Hippocampal formation (tissue), 2 donors: Measurements from ENCODE around the gene FNDC3B.
A peak's percentile ranks its signal among the peaks of the same experiment; 100 is the strongest.
"Not testable (repeated sequence)": the region's sequence is repeated elsewhere in the genome, so short reads cannot be mapped to it uniquely, and the experiment has no call there.

ENCODE experiments used
- DNase-seq, 2 donors: peaks; one replicate each; lab custom pipeline; 2025; lab: John Stamatoyannopoulos, UW

FNDC3B gene

GRCh38 chr3:172031996-172032395 is 7.4 kb upstream of the FNDC3B start:
- no peak for DNase-seq

- no peak for DNase-seq
Observed at GRCh38 chr3:172033396-172033795, 6.0 kb upstream of the FNDC3B start.

GRCh38 chr3:172034786-172035685 is 4.3 kb upstream of the FNDC3B start:
- DNase-seq: no peak

- no peak for DNase-seq
Observed at GRCh38 chr3:172036541-172037215, 2.7 kb upstream of the FNDC3B start.

- DNase-seq: no peak
Observed at GRCh38 chr3:172038798-172039435, 461 bp upstream of the FNDC3B start.

- DNase-seq: peak; percentile 8 to 43
Observed at GRCh38 chr3:172040078-172040980, 951 bp downstream of the FNDC3B start.

GRCh38 chr3:172040981-172041963 is 1.9 kb downstream of the FNDC3B start:
- DNase-seq: no peak

GRCh38 chr3:172042136-172042662 is 2.8 kb downstream of the FNDC3B start:
- no peak for DNase-seq

GRCh38 chr3:172042663-172043179 is 3.3 kb downstream of the FNDC3B start:
- not testable (repeated sequence) for DNase-seq

- DNase-seq: no peak
Observed at GRCh38 chr3:172043233-172043632, 3.9 kb downstream of the FNDC3B start.

- DNase-seq: no peak
Observed at GRCh38 chr3:172043766-172044165, 4.4 kb downstream of the FNDC3B start.

GRCh38 chr3:172044833-172045585 is 5.6 kb downstream of the FNDC3B start:
- DNase-seq: no peak

- no peak for DNase-seq
Observed at GRCh38 chr3:172046268-172046915, 7.0 kb downstream of the FNDC3B start.

GRCh38 chr3:172047567-172048115 is 8.3 kb downstream of the FNDC3B start:
- no peak for DNase-seq

- no peak for DNase-seq
Observed at GRCh38 chr3:172048599-172048998, 9.2 kb downstream of the FNDC3B start.

- DNase-seq: no peak
Observed at GRCh38 chr3:172051310-172051956, 12.1 kb downstream of the FNDC3B start.

- DNase-seq: no peak
Observed at GRCh38 chr3:172051957-172052354, 12.6 kb downstream of the FNDC3B start.

- DNase-seq: no peak
Observed at GRCh38 chr3:172052405-172052804, 13.0 kb downstream of the FNDC3B start.
